A549 (cell line): ENCODE results near the gene ANKRA2.

Source experiments
- CEBPB ChIP-seq, 2 experiments: fragments of >200 bp in 1 of 2; sonication (Bioruptor Twin) in 1 of 2; formaldehyde crosslinking in 1 of 2; IDR thresholded peaks; 2 replicates each; pipeline ENCODE4 v1.6.1; 2012 to 2016
- CHD4 ChIP-seq: fragments of 200-600 bp; sonication (generic); IDR thresholded peaks from 2 replicates; pipeline ENCODE4 v1.6.1; 2016; ENCODE audit warnings: antibody characterized with exemption, mild to moderate bottlenecking, borderline replicate concordance
- CTCF ChIP-seq: fragments of >200 bp; sonication (Bioruptor Twin); formaldehyde crosslinking; IDR thresholded peaks from 3 replicates; pipeline ENCODE4 v1.5.1; 2016
- ELK1 ChIP-seq: fragments of 150-350 bp; IDR thresholded peaks from 2 replicates; pipeline ENCODE4 v1.6.1; 2014; ENCODE audit warnings: low read depth, mild to moderate bottlenecking, low read length
- EP300 ChIP-seq, 2 experiments: fragments of >200 bp; sonication (Bioruptor Twin); formaldehyde crosslinking; IDR thresholded peaks; 2 replicates in 1 of 2; 3 replicates in 1 of 2; pipeline ENCODE4 v1.6.1; 2016 to 2017
- FOSL2 ChIP-seq, 2 experiments: fragments of 450-650 bp in 1 of 2; fragments of >200 bp in 1 of 2; sonication (Bioruptor Twin) in 1 of 2; formaldehyde crosslinking; IDR thresholded peaks; 2 replicates each; pipeline versions ENCODE4 v1.5.0 to v1.6.1; 2016 to 2020; ENCODE audit warnings: mild to moderate bottlenecking in 1 of 2, moderate library complexity in 1 of 2
- JUN ChIP-seq, 2 experiments: fragments of >200 bp; sonication (Bioruptor Twin); formaldehyde crosslinking; IDR thresholded peaks; 2 replicates in 1 of 2; 3 replicates in 1 of 2; pipeline ENCODE4 v1.6.1; 2016 to 2017
- MAFK ChIP-seq: fragments of 450-650 bp; IDR thresholded peaks from 2 replicates; pipeline ENCODE4 v1.6.1; 2014; ENCODE audit not compliant: partially characterized antibody
- MAX ChIP-seq: IDR thresholded peaks from 2 replicates; pipeline ENCODE4 v1.6.1; 2012
- MYC ChIP-seq: IDR thresholded peaks from 2 replicates; pipeline ENCODE4 v1.6.1; 2012; ENCODE audit warnings: mild to moderate bottlenecking, inconsistent platforms, low read length, improper control_type of control experiment, borderline replicate concordance
- PBX3 ChIP-seq: IDR thresholded peaks from 2 replicates; pipeline ENCODE4 v1.6.1; 2012
- POLR2A ChIP-seq: IDR thresholded peaks from 2 replicates; pipeline ENCODE4 v1.6.1; 2012; ENCODE audit warnings: mild to moderate bottlenecking, low read length
- RFX5 ChIP-seq: fragments of 450-650 bp; IDR thresholded peaks from 2 replicates; pipeline ENCODE4 v1.7.1; 2014; ENCODE audit warnings: antibody characterized with exemption, mild to moderate bottlenecking, moderate library complexity

- TF ChIP-seq CTCF = no peak
- peak in 1 of 2 experiments; percentile 52; a peak in 2 of 4 replicates for TF ChIP-seq CEBPB (IDR thresholded peaks at IDR 0.05)
- TF ChIP-seq FOSL2 (IDR thresholded peaks at IDR 0.05) = no peak
- peak; percentile 46; the same call in 1 of the 2 replicates for TF ChIP-seq FOSL2 (CRISPR knock-in tag; IDR thresholded peaks at IDR 0.05)
- peak; percentile 40; the same call in 1 of the 2 replicates for TF ChIP-seq MAX
- TF ChIP-seq POLR2A = no peak
- no peak for TF ChIP-seq RFX5
- no peak for TF ChIP-seq MAFK
- TF ChIP-seq PBX3 = no peak
- no peak for TF ChIP-seq CHD4
- no peak for TF ChIP-seq EP300 (IDR thresholded peaks at IDR 0.05)
- TF ChIP-seq ELK1 = no peak
- no peak for TF ChIP-seq MYC
- peak in 1 of 2 experiments; percentile 55; a peak in 3 of 5 replicates for TF ChIP-seq JUN (IDR thresholded peaks at IDR 0.05)
Measured at GRCh38 chr5:73612799-73613198, 47.4 kb upstream of the ANKRA2 start.
